T-helper 9 cell (primary cell): ENCODE measurements around the gene OR2L8.

Experiments
- DNase-seq: peaks from one replicate; pipeline ENCODE4 v3.0.0-alpha.2; 2020

The OR2L8 gene

DNA sequence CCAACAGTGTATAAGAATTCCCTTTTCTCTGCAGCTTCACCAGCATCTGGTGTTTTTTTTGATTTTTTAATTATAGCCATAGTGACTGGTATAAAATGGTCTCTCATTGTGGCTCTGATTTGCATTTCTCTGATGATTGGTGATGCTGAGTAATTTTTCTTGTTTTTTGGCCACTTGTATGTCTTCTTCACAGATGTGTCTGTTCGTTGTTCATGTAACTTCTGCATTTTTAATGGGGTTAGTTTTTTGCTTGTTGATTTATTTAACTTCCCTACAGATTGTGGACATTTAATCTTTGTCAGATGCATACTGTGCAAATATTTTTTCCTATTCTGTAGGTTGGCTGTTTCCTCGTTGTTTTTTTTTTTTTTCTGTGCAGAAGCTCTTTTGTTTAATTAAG lies 44.3 kb downstream of the OR2L8 start:
- DNase-seq, result no peak

GRCh38 chr1:247998811-247999210 lies 50.2 kb downstream of the OR2L8 start:
- DNase-seq, result no peak
